Left ventricle myocardium superior (tissue), 1 donor: Measurements from ENCODE around the gene TMOD1. TPM values are rescaled to one million over a fixed set of nuclear protein-coding genes. Genes with fewer than 3 reads are reported as not detected.

ENCODE experiments used
- ATAC-seq: fragments of 200-7000 bp; cut with Tn5 transposase; one replicate; pipeline ENCODE4 v1.9.1; 2020; ENCODE audit warnings: mild to moderate bottlenecking, moderate library complexity
- DNase-seq: peaks from one replicate; pipeline ENCODE4 v3.0.0-alpha.2; 2020
- intact Hi-C: fragments of 100-400 bp; cut with micrococcal nuclease; formaldehyde crosslinking; loops from one replicate; pipeline ENCODE4 v1.11.0; 2022
- total RNA-seq: library from RNA; stranded (reverse); fragmentation: NEBNext Ultra II Directional; extraction: Animal tissue kit (Norgen Biotek cat#: 25700); gene quantifications from one replicate; pipeline ENCODE4 v1.2.1, GENCODE V29; 2021
- donor health status: DM: no; HTN: yes; CAD: no; lungs with severe emphysema.

TMOD1 gene
- total RNA-seq, 1 donor from 2014 or later = 205 TPM

- DNase-seq = no peak
- intact Hi-C loops = no loop called here
- ATAC-seq = no peak
Observed at GRCh38 chr9:97511655-97512427, 10.4 kb downstream of the TMOD1 start.

- intact Hi-C loops = no loop called here
- no peak for ATAC-seq
- DNase-seq = no peak
Observed at GRCh38 chr9:97512966-97513560, 11.6 kb downstream of the TMOD1 start.

GRCh38 chr9:97514531-97514930 lies 13.1 kb downstream of the TMOD1 start:
- intact Hi-C loops = no loop called here
- DNase-seq = peak; percentile 65
- ATAC-seq = peak; percentile 86

GRCh38 chr9:97515662-97516061 lies 14.2 kb downstream of the TMOD1 start:
- intact Hi-C loops = no loop called here
- ATAC-seq = no peak
- DNase-seq = no peak

GRCh38 chr9:97516111-97516510 lies 14.6 kb downstream of the TMOD1 start:
- intact Hi-C loops = no loop called here
- DNase-seq = no peak
- no peak for ATAC-seq

- DNase-seq = peak; percentile 36
- intact Hi-C loops = no loop called here
- ATAC-seq = peak; percentile 2
Observed at GRCh38 chr9:97517331-97518089, 16.0 kb downstream of the TMOD1 start.

- no peak for ATAC-seq
- intact Hi-C loops = no loop called here
- DNase-seq = no peak
Observed at GRCh38 chr9:97518166-97518908, 16.9 kb downstream of the TMOD1 start.

GRCh38 chr9:97518909-97519307 lies 17.4 kb downstream of the TMOD1 start:
- no peak for ATAC-seq
- no peak for DNase-seq
- intact Hi-C loops = no loop called here

- DNase-seq = no peak
- no peak for ATAC-seq
- intact Hi-C loops = no loop called here
Observed at GRCh38 chr9:97519441-97519970, 18.0 kb downstream of the TMOD1 start.

- DNase-seq (no peak), ATAC-seq (peak; percentile 54)
- intact Hi-C loops = no loop called here
Observed at GRCh38 chr9:97521576-97522333, 20.3 kb downstream of the TMOD1 start.

GRCh38 chr9:97524424-97524823 lies 23.0 kb downstream of the TMOD1 start:
- no peak for ATAC-seq
- intact Hi-C loops = no loop called here
- no peak for DNase-seq

- DNase-seq (no peak), ATAC-seq (no peak)
- intact Hi-C loops = no loop called here
Observed at GRCh38 chr9:97525451-97525850, 24.0 kb downstream of the TMOD1 start.

GRCh38 chr9:97526895-97527575 lies 25.6 kb downstream of the TMOD1 start:
- intact Hi-C loops = no loop called here
- DNase-seq = no peak
- no peak for ATAC-seq

GRCh38 chr9:97527626-97528528 lies 26.4 kb downstream of the TMOD1 start:
- intact Hi-C loops = no loop called here
- no peak for DNase-seq
- no peak for ATAC-seq

GRCh38 chr9:97528529-97529230 lies 27.2 kb downstream of the TMOD1 start:
- intact Hi-C loops = no loop called here
- ATAC-seq = peak; percentile 82
- DNase-seq = peak; percentile 61

- ATAC-seq (peak; percentile 86), DNase-seq (peak; percentile 45)
- intact Hi-C loops = no loop called here
Observed at GRCh38 chr9:97529363-97530076, 28.1 kb downstream of the TMOD1 start.
